HG03097 (cell line): ENCODE measurements around the gene ZNF275.
"Not testable (repeated sequence)": the region's sequence is repeated elsewhere in the genome, so short reads cannot be mapped to it uniquely, and the experiment has no call there.

Experiments used
- ATAC-seq: cut with Tn5 transposase; IDR thresholded peaks from one replicate; pipeline ENCODE4 v1.9.1; 2021; ENCODE audit not compliant: unreplicated experiment, low FRiP score

The ZNF275 gene

GRCh38 chrX:153317996-153318722 is 15.8 kb upstream of the ZNF275 start:
- ATAC-seq: no peak

GRCh38 chrX:153318811-153319210 is 15.1 kb upstream of the ZNF275 start:
- no peak for ATAC-seq

DNA sequence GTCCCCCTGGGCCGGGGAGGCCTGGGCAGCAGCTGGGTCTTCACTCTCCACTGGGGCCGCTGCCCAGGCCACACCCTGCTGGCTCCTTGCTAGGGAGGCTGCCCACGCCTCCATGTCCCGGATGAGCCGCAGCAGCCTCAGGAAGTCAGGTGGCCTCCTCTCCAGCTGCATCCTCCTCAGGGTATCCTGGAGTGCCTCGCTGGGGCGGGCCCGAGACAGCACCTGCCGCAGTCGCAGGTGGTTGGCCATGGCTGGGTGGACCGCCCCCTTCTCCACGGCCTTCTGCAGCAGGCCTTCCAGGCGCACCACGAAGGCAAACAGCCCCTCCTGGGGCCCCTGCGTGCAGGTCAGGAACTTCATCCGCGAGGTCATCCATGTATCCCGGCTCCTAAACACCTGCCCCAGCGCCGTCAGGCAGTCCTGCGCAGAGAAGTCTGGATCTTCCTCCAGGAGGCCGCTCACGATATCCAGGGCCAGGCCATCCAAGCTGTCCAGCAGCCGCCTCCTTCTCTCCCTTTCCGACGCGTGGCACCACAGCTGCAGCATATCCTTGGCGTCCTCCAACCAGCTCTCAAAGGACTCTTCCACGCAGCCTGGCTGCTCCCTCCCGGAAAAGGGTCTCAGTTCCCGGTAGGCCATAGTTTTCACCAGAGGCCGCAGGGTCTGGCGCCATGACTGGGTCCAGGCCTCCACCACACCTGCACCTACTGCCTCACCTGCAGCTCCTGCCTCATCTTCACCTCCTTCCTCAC is 14.5 kb upstream of the ZNF275 start:
- no peak for ATAC-seq

GRCh38 chrX:153320047-153320443 is 13.9 kb upstream of the ZNF275 start:
- not testable (repeated sequence) for ATAC-seq

DNA sequence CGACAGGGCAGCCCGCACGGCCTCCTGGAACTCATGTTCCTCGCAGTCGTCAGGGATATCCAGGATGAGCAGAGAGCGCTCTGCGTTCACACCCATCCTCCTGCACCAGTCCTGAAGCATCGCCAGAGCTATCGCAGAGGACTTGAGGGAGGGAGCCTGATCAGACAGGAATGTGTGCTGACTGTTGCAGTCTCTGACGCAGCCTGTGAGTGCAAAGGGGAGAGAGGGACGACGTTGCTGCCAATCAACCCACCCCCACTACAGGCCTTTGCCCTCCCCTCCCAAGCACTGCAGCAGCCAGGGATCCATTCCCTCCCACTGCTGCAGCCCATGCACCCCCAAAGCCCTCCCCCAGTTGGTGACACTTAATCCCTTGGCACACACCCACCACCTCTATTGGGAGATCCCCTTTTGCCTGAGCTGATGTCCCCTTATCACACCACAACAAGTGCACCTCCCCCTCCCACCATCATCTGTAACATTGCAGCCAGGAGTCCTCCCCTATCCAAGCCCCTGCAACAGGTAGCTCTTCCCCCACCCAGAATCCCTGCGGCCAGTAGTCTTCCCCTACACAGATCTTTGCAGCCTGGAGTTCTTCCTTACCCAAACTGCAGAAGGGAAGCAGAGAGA is 13.3 kb upstream of the ZNF275 start:
- ATAC-seq: no peak

DNA sequence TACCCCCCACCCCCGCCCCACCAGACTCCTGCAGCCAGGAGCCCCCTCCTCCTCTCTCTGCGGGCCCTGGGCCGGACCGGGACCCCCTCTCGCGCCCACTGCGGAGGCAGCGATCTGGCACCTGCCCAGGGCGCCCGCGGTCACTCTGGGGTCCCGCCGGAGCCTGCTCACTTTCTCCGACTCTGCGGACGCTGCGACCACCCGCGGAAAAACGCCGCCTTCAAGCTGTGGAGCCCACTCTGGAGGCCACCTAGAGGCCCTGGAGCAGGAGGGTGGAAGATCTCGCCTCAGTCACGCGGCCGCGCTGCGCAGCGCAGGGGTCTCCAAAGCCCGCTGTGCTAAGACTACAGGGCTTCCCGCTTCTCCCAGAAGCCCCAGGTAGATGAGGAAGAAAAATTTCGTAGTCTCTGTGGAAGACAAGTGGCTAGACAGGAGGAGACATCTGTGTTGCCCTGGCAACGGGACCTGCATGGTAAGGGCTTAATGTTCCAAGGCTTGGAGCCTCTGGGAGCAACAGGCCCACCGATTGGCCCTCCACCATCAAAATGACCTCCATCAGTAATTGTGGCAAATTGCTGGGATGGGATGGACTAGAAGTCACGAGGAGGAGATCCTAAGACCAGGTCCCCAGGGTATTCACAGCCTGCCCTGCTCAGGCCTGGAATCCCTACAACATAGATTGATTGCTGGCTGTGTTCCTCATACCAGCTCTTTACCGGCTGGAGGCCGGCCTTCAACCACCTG is 12.4 kb upstream of the ZNF275 start, which contains the start of gene PNMA6F:
TSS of gene PNMA6F (minus strand) at position 387 of the 744 bp plus-strand sequence. CDS start 1,093 bp downstream, outside the sequence.
- no peak for ATAC-seq

DNA sequence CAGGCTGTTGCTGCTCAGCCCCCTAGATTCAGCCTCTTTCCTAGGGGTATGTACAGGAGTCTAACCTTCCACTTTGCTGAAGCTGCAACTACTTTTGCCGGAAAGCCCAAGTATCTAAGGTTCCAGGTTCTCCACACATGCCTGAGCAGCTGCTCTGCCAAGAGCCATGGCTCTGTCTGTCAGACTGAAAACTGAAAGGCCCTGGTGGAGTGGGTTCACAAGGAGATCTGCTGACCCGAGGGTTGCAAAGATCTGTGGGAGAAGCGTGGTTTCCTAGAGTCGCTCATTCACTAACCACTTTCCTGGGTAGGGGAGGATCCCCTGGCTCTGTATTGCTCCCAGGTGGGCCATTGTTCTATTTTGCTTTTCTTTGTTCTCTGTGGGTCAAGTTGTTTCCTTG is 6.4 kb upstream of the ZNF275 start:
- no peak for ATAC-seq

DNA sequence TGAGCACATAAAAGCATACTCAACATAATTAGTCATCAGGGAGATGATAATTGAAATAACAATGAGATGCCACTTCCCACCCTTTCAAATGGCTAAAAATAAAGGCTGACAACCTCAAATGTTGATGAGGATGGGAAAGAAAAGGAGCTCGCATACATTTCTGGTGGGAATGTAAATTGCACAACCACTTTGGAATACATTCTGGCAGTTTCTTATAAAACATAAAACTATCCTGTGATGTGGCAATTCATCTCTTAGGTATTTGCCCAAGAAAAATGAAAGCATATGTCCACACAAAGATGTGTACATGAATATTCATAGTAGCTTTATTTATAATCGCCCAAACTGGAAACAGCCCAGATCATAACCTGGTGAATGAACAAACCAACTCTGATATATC is 687 bp upstream of the ZNF275 start:
- no peak for ATAC-seq

DNA sequence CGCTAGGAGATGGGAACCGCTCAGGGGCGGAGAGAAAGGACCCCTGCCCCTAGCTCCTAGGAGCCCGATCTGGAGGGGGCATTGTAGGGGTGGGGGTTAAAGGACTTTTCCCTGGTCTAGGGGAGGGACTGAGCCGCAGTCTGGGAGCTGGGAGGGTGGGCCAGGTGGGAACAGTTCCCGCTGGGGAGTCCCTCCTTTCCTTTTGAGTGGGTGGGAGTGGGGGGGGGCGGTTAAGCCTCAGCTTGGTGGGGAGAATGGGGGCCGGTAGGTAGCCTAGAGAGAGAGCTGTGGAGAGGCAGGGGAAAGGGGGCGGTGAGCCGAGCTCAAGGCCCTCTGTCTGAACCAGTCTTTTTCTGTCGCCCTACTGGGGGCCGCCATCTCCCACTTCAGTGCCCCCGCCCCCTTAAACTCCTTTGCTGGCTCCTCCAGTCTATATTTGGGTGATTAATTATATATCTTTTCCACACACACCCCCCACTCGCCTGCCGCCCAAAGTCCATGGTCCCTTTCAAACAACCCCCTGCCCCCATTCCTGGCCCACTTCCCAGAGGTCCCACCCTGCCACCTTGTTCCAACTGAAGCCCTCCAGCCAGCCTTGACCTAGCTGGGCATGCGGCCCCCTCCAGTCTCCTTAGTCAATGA is 822 bp downstream of the ZNF275 start:
- ATAC-seq: no peak

DNA sequence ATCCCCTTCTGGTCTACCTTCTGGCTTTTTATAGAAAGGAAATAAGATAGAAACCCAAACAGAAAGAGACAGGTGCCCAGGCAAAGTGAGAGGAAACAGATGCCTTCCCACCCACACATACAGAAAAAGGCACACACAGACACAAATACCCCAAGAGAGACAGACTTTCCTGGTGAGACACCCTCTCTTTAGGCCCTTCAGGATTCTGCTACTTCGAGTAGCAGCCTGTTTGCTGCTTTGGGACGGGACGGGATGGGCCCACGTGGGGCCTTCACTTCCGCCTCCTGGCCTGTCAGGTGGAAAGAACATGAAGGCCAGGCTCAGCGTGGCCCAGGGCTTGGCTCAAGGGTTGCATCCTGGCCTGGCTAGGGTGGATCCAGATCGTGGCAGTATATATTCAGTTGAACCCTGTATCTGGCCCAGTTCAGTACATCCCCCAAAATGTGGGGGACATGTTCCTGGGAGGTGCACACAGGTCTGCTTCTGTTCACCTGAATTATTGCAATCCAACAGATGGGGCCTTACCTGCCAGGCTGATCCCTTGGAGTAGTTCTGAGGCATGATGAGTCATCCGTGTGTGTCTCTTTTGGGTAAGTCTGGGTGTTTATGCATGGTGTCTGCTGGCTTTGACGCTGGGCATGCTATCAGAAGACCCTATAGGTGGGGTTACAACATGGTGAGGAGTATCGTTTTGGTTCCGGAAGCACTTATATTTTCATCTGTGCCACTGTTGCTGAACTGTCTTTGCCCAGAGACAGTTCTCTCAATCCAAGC is 2.4 kb downstream of the ZNF275 start:
- no peak for ATAC-seq

- no peak for ATAC-seq
Measured at GRCh38 chrX:153336988-153337387, 3.0 kb downstream of the ZNF275 start.

DNA sequence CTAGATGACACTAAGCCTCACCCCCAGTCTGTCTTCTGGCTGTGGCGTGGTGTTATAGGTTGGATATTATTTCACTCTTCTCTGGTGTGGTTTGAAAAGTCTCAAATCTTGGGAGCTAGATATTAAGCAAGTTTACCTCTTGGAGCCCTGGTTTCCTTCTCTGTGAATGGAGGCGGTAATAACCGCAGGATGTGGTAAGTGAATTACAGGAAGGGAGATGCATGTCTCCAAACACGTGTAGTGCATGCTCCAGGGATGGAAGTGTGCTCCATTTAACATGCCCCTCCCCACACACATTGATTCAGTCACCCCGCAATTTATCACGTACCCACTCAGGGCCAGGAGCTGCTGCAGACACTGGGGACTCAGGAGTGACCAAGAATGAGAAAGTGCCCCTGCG is 4.9 kb downstream of the ZNF275 start:
- ATAC-seq: no peak

GRCh38 chrX:153339662-153340061 is 5.7 kb downstream of the ZNF275 start:
- no peak for ATAC-seq

DNA sequence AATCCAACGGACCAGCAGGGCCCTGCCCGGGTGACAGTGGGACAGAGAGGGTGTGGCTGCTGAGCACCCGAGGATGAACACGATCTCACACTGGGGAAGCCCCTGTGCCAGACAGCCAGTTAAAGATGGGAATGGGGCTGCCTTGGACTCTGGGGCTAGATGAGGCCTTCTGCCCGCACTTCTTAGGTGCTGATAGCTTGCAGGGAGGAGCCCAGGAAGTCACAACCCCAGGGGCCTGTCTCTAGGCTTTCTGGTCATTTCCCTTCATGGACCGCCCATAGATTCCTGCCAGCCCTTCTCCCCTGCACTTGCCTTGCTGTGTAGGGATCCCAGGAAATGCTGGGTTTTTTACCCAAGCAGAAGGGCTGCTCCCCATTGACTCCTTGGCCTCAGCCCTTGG is 6.2 kb downstream of the ZNF275 start:
- no peak for ATAC-seq

DNA sequence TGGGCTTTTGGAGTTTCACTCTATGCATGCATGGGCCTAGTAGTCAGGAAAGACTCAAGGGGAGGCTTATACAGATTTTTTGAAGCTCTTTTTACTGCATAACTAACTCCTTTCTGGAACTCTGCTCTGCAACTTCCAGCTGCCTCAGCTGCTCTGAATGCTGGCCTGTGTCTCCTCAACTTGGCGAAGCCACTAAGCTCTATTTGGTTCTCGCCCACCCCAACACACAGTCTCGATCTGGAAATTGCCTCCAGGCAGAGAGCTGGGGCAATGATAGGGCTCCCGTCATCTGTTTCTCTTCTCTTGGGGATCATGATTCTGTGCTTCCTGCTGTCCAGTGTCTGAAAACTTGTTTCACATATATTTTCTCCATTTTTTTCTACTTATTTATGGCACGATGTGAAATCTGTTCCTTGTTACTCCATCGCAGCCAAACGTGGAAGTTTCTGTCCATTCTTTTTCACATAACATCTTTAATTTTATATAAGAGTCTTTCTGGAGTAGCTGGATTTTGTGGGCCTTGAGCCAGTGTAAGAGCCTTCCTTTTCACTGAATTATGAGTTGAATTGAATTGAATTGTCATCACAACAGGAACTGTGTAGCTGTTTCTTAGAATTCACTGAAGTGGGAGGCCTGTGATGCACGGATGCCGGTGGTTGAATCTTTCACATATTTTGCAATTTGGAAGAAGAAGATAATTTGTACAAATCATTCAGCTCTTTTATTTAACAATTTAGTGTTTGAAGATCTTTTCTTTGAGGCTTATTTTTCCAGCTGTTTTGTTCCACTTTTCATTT is 9.0 kb downstream of the ZNF275 start:
- ATAC-seq: no peak

DNA sequence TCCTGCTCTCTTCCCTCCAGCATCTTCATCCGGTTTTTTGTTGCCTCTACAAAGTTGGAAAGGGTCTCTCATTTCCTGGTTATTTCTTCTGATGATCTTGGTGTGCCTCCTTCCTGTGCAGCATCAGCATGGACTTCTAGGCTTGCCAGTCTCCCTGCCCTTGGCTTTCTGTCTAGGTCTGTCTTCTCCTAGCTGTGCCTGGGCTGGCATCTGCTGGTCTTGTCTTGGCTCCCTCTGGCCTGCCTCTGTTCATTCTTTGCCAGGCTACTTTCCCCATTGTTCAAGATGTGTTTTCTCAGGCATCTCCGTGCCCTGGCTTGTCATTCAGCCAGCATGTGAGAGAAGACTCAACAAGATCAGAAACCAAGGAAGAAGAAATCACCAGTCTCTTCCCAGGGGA is 9.7 kb downstream of the ZNF275 start:
- no peak for ATAC-seq

GRCh38 chrX:153347530-153347929 is 13.6 kb downstream of the ZNF275 start:
- ATAC-seq: no peak

- ATAC-seq: no peak
Measured at GRCh38 chrX:153348421-153348820, 14.5 kb downstream of the ZNF275 start.

GRCh38 chrX:153349952-153350351 is 16.0 kb downstream of the ZNF275 start:
- ATAC-seq: no peak
